Sciatic nerve (tissue), 2 donors: ENCODE data around the gene RSPO1. TPM values are rescaled to one million over a fixed set of nuclear protein-coding genes. Genes with fewer than 3 reads are reported as not detected.

Source experiments
- ATAC-seq: fragments of 200-7000 bp; cut with Tn5 transposase; one replicate; pipeline ENCODE4 v1.9.1; 2020; ENCODE audit warnings: mild to moderate bottlenecking, moderate library complexity
- DNase-seq: peaks from one replicate; pipeline ENCODE4 v3.0.0-alpha.2; 2020; ENCODE audit warnings: low spot score
- intact Hi-C: fragments of 100-400 bp; cut with DNase I; formaldehyde crosslinking; loops from one replicate; pipeline ENCODE4 v1.14.2; 2022
- total RNA-seq: library from RNA; stranded (reverse); fragmentation: NEBNext Ultra II Directional; extraction: Animal tissue kit (Norgen Biotek cat#: 25700); gene quantifications from one replicate; pipeline ENCODE4 v1.2.1, GENCODE V29; 2021
- donor health status: DM: no; HTN: no; CAD: no.
- donor health status: DM: no; HTN: no; CAD: no.

The RSPO1 gene
- total RNA-seq, 1 donor from 2014 or later: 0.13 TPM

GRCh38 chr1:37658486-37658885, 23.8 kb upstream of the RSPO1 start:
- DNase-seq (no peak), ATAC-seq (no peak)
- intact Hi-C loops: no loop called here

- ATAC-seq: no peak
- intact Hi-C loops: no loop called here
- no peak for DNase-seq
Observed at GRCh38 chr1:37657620-37658412, 23.1 kb upstream of the RSPO1 start.

DNA sequence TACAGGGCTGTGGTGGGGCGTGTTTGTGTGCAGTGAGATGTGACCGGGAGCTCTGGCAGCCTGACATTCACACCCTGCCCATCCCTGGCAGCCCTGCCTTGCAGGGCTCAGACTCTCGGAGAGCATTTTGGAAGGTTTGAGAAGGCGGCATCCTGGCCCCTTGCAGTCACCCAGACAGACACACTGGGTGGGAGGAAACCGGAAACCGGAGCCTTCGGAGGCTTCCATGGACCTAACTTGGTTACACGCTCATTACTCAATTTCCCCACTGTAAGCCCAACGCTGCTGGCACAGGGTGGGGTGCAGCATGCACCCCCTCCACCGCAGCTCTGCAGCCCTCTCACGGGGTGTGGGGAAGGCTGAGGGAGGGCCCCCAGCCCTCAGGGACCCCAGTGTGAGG, 22.2 kb upstream of the RSPO1 start:
- DNase-seq: no peak
- no peak for ATAC-seq
- intact Hi-C loops: no loop called here

DNA sequence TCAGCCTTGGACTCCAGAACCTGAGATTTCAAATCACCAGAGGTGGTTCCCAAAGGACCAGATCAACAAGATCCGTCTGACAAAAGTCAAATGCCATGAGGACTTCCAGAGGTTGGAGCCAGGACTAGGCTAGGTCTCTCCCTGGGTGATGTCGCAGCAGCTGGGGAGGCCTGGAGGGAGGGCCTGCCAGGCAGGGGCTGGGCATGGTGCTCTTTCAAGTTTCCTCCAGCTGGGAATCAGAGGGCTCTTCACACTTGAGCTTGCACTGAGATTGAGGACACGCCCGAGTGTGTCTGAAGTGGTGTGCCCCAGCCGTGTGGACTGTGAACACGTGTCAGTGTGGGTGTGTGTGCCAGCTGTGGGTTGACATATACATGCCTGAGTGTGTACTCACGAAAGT, 21.3 kb upstream of the RSPO1 start:
- intact Hi-C loops: no loop called here
- no peak for ATAC-seq
- no peak for DNase-seq

DNA sequence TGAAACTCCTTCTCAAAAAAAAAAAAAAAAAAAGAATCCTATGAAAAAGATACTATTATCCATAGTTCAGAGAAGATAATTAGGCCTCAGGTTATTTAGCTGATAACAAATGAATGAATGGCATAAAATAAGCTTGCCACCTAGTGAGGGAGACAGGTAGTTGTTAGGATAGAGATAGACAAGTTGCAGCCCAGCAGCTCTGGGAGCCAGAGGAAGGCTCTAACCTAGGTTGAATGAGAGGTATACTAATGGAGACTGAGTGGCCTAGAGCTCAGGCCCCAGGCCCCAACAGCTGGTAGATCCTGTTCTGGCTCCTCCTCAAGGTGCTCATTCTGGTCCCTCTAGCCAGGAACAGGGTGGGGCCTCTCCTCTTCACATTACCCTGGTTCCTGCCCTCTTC, 20.6 kb upstream of the RSPO1 start:
- intact Hi-C loops: no loop called here
- no peak for ATAC-seq

GRCh38 chr1:37653906-37654305, 19.2 kb upstream of the RSPO1 start:
- no peak for DNase-seq
- intact Hi-C loops: no loop called here
- no peak for ATAC-seq

More for the DNA sequence above, 20.6 kb upstream of the RSPO1 start:
- DNase-seq: no peak

- no peak for ATAC-seq
- no peak for DNase-seq
- intact Hi-C loops: no loop called here
Observed at GRCh38 chr1:37652976-37653375, 18.3 kb upstream of the RSPO1 start.

DNA sequence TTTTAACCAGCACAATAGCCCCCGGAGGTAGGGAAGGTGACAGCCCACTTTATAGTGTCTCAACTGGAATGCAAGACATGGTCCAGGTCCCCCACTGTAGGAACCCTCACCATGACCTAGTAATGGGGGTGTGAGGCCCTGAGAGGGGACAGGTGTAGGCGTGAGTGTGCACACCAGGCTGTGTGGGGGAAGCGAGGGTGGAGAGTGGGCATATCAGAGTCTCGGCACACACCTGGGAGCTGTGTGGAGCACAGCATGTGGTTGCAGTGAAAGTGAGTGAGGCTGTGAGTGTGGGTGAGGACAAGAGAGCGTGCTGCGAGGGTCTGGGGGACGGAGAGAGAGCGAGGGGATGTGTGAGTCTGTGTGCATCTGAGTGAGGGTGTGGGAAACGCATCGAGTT, 17.1 kb upstream of the RSPO1 start:
- DNase-seq (no peak), ATAC-seq (no peak)
- intact Hi-C loops: no loop called here

- no peak for ATAC-seq
- DNase-seq: no peak
- intact Hi-C loops: no loop called here
Observed at GRCh38 chr1:37650721-37651120, 16.0 kb upstream of the RSPO1 start.

GRCh38 chr1:37650173-37650572, 15.5 kb upstream of the RSPO1 start:
- ATAC-seq: no peak
- no peak for DNase-seq
- intact Hi-C loops: no loop called here

- intact Hi-C loops: no loop called here
- ATAC-seq (no peak), DNase-seq (no peak)
Observed at GRCh38 chr1:37647281-37647680, 12.6 kb upstream of the RSPO1 start.

DNA sequence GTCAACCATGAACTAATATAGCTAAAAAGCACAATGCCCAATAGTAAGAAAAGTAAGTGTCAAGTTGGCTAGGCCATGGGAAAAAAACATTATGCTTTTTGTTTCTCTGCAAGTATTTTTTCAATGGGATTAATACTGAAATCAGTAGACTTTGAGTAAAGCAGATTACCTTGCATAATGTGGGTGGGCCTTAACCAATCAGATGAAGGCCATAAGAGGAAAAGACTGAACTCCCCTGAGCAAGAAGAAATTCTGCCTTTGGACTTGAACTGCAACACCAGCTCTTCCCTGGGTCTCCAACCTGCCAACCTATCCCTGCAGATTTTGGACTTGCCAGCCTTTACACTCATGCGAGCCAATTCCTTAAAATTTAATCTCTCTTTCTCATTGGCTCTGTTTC, 6.4 kb upstream of the RSPO1 start:
- no peak for DNase-seq
- intact Hi-C loops: no loop called here
- no peak for ATAC-seq

GRCh38 chr1:37636435-37636834, 1.7 kb upstream of the RSPO1 start:
- intact Hi-C loops: no loop called here
- no peak for ATAC-seq
- no peak for DNase-seq

DNA sequence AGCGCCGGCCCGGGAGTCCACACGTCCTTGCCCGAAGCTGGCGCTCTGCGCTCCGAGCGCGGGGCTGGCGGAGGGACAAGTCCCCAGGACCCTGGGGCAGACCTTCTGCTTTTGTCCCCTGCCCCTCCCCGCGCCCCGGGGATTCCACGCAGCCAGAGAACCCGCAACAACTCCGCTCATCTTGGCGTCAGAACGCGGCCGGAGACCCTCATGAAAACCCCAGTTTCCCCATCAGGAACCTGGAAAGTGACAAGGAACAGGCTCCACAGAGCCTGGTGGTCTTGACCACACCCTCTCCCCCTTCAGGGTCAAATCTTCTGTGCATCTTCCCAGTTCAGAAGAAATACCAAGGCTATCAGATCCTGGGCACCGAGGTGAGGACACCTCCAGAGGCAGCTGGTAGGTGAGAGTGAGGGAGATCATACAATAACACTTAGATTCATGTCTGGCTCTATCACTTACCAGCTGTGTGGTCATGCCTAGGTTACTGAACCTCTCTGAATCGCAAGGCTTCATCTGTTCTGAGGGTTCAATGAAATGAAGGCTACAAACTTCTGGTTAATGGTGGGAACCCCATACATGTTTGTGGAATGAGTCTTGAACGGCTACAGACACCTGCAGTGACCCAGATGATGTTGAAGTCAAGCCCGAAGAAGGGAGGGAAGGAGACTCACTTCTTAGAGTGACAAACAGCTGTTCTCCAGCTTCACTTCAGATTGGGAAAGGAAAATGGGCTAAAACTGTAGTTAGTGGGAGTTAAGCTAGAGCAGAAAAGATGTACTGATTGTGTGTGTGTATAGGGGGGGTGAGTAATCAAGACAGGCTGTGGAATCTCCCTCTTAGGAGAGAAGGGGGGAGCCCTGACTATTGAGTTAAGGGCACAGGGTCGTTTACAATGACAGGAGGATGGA, 555 bp upstream of the RSPO1 start:
- ATAC-seq (no peak), DNase-seq (no peak)
- intact Hi-C loops: no loop called here

- intact Hi-C loops: no loop called here
- no peak for DNase-seq
- ATAC-seq: no peak
Observed at GRCh38 chr1:37633938-37634243, 801 bp downstream of the RSPO1 start.

DNA sequence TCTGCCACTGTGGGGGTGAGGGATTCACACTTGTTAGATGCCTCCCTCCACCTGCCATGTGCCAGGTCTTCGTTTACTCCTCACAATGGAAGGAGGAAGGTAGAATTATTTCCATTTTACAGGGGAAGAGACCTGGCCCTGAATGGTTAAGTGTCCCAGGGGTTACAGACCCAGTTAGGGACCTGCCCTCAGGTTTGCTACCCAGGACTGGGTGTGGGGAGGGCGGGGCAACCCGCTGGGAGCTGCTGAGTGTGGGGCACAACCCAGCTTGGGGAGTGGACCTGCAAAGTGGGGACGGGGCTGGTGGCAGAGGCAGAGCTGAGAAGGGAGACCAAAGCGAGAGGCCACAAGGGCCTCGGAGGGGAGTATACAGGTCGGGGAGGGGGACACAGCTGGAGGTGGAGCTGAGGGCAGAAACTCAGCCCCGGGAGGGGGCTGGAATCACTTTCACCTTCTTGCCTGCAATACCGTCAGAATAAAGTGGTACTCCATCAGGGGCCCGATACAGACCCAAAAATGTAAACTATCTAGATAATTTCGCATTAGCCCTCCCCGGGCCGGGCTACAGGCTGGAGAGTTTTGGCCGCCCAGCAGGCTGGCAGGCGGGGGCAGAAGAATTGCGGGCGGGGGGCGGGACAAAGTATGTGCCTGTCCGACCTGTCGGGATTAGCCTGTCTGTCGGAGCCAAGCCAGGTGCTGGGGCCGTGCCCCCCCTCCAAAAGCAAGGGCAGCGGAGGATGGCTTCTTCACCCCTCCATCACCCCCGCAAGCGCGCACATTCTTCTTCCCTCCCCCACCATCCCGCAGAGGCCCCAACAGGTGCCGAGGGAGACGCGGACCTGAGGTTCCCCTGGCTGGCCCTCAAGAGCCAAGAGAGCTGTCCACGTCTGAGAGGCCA, 1.4 kb downstream of the RSPO1 start:
- ATAC-seq: no peak
- no peak for DNase-seq
- intact Hi-C loops: no loop called here

GRCh38 chr1:37631036-37631435, 3.7 kb downstream of the RSPO1 start:
- intact Hi-C loops: no loop called here
- DNase-seq (no peak), ATAC-seq (no peak)

- DNase-seq (no peak), ATAC-seq (no peak)
- intact Hi-C loops: no loop called here
Observed at GRCh38 chr1:37630426-37631028, 4.2 kb downstream of the RSPO1 start.

DNA sequence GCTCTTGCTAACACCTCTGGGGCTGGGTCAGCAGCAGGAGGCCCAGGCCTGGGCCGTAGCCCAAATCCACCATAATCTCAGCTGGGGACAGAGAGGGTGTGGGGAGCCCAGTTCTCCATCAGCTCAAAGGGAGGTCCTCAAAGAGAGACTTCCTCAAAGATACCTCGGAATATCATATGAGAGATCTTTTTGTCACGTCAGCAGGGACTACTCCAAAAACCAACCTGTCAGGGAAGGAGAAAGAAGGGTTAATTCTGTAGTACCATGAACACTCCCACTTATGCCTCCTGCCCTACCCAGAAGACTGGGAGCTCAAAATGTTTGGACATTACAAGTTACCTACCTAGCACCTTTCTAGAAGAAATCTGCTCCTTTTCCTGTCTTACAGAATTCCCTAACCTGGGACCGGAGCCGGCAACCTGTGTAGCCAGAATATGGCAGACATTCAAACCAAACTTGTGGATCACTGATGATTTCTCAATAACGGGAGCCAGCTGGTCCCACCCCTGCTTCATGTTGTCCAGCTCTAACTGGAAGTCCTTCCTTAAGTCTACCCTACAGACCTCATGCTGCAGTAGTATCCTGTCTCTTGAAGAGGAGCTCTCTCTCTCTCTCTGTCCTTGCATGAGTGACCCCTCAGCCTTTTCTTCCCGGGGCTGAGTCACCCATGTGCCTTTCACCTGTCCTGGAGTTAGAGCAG, 4.8 kb downstream of the RSPO1 start:
- ATAC-seq (no peak), DNase-seq (no peak)
- intact Hi-C loops: no loop called here
